PC-9 (cell line): ENCODE data around the gene DOC2B.

Experiments
- CTCF ChIP-seq: fragments of 200-600 bp; sonication (generic); conservative IDR thresholded peaks from 2 replicates; pipeline ENCODE4 v1.6.1; 2017; ENCODE audit warnings: mixed run types, antibody characterized with exemption, mild to moderate bottlenecking, moderate library complexity
- EZH2 ChIP-seq: fragments of 200-600 bp; sonication (generic); IDR thresholded peaks from 2 replicates; pipeline ENCODE4 v1.8.0; 2017; ENCODE audit warnings: antibody characterized with exemption, low read depth

DNA sequence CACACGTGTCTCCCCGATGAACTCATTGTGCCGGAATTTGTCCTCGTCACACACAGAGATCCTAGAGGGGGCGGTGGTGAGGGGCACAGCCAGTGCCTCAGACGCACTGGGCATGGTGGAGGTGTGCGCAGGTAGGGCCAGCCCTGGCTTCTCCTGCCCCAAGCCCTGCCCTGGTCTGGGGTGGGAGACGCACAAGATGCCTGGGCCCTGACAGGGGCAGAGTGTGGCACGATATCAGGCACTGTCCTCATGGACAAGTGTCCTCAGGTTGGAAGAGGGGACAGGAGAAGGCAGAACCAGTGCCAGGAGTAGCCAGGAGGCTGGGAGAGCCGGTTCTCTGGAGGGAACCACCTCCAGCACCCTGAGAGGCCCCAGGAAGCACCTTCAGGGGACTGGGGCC is 20.0 kb downstream of the DOC2B start:
- TF ChIP-seq CTCF (no peak), EZH2 (no peak)
